HK-2 (cell line): ENCODE results near the gene TBC1D2B.
"Not testable (repeated sequence)": the region's sequence is repeated elsewhere in the genome, so short reads cannot be mapped to it uniquely, and the experiment has no call there.

Source experiments
- DNase-seq: peaks from one replicate; pipeline ENCODE4 v3.0.0-alpha.2; 2018; ENCODE audit not compliant: unreplicated experiment

TBC1D2B gene

DNA sequence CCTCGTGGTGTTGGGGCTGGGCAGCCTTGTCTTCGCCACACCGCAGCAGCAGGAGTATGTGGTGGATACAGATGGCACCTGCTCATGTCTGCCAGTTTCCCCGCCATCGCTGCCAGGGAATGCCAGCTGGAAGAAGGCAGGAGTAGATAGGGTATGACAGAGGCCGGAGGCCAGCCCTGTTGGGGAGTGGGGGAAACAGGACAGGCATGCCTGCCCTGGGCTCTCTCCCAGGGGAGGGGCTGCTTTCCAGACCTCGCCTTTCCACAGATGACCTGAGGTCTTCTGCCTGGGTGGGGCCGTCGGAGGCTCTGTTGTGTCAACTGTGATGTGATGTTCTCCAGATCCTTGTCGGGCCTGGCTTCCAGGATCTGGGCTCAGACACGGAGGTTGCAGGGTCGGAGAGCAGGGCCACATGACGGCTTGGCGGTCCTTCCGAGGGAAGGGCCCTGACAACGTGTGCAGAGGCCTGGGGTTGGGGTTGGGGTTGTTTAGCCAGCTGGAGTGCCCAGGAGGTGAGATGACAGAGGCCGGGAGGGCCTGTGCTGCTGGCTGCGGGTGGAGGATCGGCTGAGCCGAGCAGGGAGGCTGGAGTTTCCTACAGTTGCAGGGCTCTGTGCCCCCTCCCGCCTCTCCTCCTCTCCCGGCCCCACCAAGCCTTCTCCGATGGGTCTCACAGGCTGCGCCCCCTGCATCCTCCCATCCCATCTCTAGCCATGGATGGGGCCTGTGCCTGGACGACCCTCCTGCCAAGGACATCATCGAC, 102.0 kb downstream of the TBC1D2B start:
- no peak for DNase-seq

DNA sequence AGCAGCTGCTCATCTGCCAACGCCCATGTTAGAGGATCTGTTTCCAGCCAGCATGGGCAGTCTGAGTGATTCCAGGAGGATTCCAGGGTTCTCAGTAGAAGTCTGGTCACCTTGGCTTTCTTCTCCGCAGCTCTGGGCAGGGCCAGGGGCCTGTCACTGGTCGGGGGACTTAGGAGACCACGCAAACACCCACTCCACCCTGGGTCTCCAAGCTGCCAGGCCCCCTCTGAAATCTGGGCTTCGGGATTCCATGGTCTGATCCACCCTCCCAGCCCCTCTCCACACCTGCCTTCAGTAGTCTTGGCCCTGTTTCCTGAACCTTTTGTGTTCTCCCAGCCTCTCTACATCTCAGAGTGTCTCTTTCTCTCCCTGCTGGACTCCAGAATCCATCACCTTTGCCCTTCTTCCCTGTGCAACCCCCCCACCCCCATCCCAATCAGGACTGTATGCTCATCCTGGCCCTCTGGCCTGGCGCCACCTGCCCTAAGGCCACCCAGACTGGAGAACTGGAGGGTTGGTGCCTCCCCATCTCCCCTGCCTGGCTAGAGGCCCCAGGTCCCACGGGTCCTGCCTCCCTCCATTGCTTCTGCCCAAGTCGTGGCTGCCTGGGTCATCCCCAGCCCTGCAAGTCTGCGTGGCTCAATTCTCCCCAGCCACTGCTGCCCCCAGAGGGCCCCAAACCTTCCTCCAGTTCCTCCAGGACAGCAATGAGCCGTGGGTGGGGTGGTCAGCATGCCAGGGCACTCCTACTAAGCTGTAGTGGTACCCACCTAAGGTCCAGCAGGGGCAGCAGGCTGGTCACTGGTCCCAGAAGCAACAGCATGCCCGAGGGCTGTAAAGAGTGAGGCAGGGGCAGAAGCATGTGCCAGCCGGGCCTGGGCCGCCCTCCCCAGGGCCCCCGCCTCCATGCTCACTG, 102.8 kb downstream of the TBC1D2B start:
- no peak for DNase-seq

DNA sequence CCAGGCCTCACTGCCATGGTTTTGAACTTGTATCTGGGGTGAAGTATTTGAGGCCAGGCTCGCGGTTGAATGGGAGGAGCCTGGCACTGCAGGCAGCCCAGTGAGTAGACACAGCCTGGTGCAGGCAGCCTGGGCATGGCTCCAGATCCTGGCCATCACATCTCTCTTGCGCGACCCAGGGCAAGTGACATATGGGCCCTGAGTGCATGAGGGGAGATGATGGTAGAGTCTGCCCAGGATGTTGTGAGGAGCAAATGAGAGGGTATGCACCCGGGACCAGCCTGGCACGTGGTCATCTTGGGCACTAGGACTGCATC, 103.5 kb downstream of the TBC1D2B start:
- DNase-seq: no peak

DNA sequence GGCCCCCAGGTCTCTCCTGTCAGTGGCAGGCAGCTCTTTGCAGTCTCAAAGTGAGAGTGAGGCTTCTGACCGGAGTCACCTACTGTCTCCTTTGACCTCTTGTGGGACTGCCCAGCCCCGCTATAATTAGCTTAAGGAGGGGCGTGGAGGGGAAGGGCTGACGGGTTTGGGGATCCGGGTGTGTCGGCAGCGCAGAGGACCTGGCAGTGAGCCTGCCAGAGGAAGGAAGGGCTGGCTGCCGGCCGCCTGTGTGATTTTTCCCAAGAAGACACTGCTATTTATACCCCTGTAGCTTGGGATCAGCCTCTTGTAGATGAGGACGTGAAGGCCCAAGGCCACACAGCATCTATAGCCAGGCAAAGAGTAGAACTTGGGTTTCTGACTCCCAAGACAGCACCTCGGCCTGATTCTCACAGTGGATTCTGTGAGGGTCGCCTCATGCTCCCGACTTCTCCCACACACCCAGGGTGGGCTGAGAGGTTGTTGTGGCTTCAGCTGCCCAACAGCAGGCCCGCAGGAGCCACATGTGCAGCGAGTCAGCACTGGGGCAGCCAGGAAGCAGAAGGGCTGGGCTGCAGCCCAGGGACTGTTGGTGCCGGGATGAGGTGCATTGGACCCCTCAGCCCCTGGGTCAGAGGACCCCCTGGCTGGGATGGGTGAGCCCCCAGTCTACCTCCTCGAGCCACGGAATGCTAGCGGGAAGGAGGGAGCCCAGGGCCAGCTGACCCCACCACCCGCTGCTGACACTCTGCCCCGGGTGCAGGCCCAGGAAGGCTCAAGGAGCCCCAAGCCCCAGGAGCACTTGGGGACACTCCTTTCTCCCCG, 104.0 kb downstream of the TBC1D2B start:
- not testable (repeated sequence) for DNase-seq

DNA sequence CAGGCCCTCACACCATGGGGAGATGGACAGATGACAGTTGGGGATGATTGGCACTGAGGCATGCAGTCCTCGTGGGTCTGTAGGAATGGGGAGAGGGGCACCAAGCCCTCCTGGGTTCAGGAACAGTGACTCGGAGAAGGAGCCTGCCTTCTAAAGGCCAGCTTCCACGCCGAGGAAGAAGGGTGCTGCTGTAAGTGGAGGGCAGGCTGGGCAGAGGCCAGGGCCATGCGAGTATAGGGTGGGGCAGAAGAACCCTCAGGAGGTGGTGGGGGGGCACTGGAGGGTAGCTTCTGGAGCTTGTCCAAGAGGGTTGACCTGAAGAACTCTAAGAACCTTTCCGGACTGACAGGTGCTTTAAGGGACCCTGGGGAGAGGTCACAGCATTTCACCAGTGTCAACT, 104.8 kb downstream of the TBC1D2B start:
- not testable (repeated sequence) for DNase-seq

DNA sequence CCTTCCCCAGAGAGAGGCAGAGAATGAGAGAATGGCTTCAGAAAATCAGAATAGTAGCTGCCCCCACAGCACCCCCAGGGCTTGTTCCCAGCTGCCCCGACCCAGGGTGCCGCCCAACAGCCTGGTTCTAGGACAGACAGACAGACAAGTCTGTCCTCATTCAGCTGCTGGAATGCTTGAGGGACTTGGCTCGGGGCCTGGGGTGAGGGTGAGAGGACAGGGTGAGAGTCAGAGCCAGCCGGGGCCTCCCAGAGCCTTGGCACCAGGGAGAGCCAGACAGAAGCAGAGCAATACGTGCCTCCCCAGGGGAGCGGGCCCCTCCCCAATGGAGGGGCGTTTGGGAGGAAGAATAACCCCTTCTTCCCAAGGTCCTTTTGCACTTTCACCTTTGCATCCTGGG, 105.6 kb downstream of the TBC1D2B start:
- DNase-seq: not testable (repeated sequence)

DNA sequence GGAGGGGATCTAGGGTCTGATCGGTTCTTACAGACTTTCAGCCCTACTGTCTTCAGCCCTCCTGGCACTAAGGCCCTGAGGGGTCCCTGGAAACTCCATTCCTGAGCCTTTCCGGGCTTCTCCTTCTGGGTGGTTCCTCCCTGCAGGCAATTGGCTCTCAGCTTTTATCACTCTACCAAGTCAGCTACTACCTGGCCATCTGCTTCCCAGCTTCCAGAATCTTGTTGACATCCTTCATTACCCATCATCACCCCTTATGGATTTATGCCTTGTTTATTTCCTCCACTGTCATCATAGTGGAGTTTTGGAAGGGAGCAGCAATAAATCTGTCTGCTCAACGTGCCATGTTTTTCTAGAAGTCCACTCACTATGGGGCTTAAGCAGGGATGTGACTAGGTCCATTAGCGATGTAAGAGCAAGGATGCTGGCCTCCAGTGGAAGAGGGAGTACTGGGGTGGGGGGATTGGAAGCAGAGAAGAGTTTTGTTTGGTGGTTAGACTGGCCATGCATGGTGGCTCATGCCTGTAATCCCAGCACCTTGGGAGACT, 106.6 kb downstream of the TBC1D2B start:
- DNase-seq: not testable (repeated sequence)

DNA sequence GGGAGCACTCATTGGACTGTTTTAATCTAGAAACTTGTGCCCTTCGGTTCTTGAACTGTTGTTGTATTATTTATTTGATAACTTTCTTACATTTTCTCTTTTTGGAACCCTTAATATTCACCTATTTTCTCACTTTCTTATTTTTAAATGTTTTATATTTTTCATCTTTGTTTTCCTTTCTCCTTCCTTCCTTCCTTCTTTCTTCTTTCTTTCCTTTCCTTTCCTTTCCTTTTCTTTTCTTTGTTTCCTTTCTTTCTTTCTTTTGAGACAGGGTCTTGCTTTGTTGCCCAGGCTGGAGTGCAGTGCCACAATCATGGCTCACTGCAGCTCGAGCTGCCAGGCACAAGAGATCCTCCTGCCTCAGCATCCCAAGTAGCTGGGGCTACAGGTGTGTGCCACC, 108.5 kb downstream of the TBC1D2B start:
- no peak for DNase-seq

DNA sequence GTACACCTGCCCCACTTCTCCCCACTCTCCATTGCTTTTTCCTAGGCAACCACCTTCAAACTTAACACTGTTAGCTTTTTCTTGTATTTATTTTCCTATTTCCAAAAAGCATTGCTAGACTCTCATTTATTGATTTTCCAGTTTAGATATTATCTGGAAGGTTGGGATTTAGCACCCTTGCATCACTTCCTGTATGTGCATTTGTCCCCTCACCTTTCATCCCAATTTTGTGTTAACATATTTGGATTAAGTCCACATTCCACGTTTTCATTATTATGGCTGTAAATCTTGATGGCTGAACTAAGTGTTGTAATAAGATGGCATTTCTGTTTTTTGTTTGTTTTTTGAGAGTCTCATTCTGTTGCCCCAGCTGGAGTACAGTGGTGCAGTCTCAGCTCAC, 109.7 kb downstream of the TBC1D2B start:
- no peak for DNase-seq

DNA sequence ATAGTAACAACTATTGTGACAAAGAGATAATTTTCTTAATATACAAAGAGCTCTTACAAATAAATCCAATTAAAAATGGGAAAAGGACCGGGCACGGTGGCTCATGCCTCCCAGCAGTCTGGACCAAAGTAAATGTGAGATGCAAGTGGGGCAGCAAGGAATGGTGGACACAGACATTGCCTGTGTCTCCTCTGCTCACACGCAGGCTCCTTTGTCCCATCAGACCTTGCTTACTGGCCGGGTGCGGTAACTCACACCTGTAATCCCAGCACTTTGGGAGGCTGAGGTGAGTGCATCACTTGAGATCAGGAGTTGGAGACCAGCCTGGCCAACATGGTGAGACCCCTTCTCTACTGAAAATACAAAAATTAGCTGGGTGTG, 110.3 kb downstream of the TBC1D2B start:
- not testable (repeated sequence) for DNase-seq

DNA sequence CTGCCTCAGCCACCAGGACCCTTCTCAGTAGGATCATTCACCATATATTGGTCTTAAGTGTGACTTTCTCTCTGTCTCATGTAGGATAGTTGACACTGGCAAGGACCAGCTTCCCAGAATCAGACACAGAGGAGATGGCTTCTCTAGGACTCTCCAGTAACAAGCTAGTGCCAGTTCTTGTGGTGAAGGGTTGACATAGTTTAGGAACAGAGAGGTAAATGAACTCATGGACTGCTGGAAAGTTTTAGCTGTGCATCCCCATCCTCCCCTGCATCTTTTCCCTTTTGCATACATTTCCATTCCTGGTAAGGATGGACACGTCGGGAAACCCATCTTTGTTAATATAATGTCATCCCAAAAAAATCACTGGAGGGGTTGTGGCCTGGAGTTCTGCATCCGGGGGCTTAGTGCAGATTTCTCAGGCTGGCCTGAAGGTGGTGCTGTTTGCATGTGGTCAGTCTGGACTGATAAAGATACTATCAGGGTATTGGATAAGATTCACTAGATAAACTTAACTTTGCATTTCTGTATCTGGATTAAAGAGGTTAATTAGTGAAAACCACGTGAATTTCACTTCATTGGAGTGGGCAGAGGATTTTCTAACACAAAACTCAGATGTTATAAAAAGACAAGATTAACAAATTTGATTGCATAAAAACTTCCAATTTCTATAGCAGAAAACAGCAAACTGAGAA, 110.8 kb downstream of the TBC1D2B start:
- peak; percentile 29 for DNase-seq

DNA sequence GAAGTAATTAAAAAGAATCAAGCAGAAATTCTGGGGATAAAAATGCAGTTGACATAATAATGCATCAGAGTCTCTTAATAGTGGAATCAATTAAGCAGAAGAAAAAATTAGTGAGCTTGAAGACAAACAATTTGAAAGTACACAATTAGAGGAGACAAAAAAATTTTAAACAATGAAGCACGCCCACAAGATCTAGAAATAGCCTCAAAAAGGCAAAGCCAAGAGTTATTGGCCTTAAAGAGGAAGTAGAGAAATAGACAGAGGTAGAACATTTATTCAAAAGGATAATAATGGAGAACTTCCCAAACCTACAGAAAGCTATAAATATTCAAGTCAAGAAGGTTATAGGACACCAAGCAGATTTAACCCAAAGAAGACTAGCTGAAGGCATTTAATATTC, 113.3 kb downstream of the TBC1D2B start:
- no peak for DNase-seq

DNA sequence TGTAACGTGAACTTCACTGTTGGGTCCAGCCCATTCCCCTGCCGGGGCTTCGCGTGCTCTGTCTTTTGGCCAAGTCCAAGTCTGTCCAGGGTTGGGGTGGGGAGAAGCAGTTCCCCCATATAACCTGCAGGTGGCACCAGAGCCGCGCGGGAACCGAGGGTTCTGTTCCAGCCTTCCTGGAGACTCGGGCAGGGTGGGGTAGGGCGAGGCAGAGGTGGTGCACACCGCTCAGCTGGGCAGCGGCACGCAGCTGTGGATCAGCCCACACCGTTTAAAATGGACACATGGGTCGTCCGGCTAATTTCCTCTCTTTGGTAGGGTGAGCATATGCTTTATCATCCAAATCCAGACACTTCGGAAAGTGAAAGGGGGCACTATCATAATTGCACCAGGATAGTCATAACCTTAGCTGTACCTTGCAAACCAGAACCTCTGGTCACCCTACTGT, 118.1 kb downstream of the TBC1D2B start:
- peak; percentile 70 for DNase-seq

DNA sequence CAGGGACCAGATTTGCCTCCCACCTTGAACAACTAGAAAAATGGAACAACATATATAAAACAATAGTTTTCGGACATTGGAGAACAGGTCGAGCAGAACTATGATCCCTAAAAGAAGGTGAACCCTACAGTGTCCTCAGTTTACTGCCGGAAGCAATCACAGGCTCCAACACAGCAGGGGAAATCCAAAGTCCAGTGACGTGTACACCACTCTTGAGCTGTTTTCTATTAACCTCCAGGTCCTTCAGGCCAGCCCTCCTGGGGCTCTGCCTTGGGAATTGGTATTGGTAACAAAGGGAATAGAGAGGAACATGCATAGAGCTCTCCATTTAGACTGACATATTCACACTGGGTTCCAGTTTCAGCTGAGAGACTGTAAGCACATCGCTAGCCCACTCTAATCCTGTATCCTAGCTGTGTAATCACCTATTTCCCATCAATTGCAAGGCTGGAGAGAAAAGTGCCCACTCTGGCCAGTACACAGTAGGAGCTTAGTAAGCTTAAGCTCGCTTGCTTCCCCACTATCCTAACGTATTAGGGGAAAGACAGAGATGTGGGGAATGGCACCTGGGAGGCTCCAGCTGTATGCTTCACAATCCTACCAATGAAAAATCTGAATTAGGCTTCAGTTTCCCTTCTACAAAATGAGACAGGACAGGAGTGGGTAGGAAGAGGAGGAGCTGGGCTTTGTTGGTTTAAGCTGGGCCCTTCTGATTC, 118.6 kb downstream of the TBC1D2B start:
- DNase-seq: not testable (repeated sequence)

DNA sequence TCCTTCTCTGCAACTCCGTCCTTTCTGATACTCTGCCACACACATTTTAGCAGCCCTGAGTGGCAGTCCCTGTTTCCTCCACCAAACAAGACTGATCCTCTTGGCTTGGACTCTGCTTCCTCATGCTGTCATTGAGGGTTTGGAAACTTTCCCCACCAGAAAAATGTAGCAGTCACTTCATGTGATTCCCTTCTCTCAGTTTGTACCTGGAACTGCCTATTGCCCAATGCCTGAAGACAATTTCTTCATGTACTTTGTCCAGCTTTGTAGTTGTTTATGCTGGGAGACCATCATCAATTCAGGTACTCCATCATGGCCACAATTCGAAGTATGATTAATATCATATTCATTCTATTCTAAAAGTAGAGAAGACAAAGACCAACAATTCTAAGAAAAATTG, 119.5 kb downstream of the TBC1D2B start:
- not testable (repeated sequence) for DNase-seq

DNA sequence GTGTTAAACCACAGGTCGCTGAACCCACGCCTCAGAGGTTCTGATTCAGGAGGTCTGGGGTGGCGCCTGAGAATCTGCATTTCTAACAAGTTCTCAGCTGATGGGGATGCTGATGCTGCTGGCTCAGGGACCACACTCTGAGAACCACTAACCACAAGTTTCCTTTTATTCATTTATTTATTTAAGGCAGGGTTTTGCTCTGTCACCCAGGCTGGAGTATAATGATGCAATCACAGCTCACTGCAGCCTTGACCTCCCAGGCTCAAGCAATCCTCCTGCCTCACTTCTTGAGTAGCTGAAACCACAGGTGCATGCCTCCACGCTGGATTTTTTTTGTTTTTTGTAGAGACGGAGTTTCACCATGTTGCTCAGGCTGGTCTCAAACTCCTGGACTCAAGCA, 123.6 kb downstream of the TBC1D2B start:
- not testable (repeated sequence) for DNase-seq

DNA sequence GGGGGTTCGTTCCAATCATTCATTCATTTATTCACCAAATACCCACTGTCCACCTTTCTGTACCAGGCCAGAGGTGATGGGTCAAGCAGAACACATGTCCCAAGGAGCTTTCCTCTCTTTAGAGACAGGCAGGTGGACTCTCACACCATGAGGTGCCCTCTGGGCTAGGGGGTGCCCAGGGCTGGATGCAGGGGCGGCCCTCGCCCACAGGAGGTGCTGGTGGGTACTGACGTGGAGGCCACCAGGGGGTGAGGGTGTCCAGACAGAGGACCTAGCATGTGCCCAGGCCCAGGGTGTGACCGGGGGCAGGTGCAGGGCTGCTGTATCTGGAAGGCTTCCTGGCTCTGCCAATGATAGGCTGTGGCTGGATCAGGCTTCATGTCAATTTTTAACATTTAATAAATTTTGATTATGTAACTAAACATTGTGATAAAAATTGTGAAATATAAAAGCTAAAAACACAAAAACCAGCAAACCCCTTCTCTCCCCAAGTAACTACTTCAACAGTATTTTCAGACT, 124.5 kb downstream of the TBC1D2B start:
- not testable (repeated sequence) for DNase-seq

DNA sequence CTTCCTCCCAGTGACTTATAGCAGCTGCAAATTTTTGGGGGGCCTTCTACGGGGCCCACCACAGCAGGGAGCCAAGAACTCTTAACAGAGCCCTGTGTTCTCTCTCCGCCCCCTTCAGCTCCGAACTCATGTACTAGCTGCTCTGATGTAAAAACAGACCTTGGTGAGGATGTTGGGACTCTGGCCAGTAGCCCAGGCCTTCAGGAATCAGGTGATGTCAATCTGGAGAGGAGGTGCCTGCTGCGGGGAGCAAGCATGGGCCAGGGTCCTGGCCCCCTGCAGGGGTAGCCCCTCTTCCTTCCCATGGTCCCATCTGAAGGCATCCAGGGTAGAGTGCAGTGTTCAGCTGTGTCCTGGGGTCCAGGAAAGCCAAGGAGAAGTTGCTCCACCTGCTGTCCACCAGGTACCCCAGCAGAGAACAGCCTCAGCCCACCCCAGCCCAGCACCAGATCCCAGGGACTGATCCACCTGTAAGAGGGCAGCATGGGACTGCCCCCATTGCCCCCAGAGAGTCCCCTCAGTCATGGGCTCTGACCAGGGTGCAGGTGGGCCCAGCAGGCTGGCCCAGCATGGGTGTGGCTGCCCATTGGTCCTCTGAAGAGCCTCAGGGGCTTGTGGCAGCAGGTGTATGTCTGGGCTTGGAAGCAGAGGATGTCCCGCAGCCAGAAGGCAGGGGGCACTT, 126.3 kb downstream of the TBC1D2B start:
- DNase-seq: not testable (repeated sequence)

DNA sequence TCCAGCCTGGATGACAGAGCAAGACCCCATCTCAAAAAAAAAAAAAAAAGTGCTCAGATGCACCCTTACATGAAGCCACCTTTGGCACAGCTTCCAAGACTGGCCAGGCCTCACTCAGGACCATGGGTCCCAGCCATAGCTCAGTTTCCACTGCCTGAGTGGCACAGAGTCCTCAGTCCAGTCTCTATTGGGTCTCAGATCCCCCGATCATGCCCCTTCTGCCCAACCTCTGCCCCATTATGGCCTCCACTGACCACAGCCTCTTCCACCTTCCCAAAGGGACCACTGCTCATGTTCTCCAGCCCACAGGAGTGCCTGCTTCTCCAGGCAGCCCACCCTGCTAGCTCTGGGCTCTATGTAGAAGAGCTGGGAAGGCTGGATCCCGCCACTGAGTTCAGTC, 127.0 kb downstream of the TBC1D2B start:
- not testable (repeated sequence) for DNase-seq

DNA sequence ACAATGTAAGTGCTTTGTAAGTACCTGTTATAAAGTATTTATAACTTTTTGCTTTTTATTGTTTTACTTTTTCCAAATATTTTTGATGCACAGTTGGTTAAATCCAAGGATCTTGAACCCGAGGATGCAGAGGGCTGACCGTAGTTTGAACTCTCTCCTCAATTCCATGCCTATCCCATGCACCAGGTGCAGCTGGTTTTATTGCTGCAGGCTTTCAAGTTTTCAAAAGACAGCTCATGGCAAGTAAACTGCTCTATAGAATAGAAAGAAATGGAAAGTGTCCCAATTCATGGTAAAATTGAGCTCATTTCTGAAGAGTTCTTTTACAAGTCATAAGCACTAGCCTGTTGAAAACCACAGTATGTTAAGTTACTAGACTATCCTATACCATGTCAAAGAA, 131.9 kb downstream of the TBC1D2B start:
- DNase-seq: no peak
